ENCODE results near the gene SASH1. TPM values are rescaled to one million over a fixed set of nuclear protein-coding genes. Genes with fewer than 3 reads are reported as not detected.

SASH1 gene
- total and polyA plus RNA-seq, 2 of the 8 experiments (the other 6 are each of a cell fraction or from before 2014, with no cell fraction given) = 6.0 to 20.2 TPM

GRCh38 chr6:148364056-148364824 lies 21.6 kb downstream of the SASH1 start (continued):
- TF ChIP-seq CTBP2 (IDR thresholded peaks at IDR 0.05; ENCODE audit: borderline replicate concordance, insufficient read depth, insufficient read length, low read length) (no peak), EP300 (IDR thresholded peaks at IDR 0.05; ENCODE audit: borderline replicate concordance in 1 of 2, low read depth in 2 of 2, low read length in 2 of 2) (no peak)

Data from H1 (cell line).